ENCODE results near the gene ADGRF1. TPM values are rescaled to one million over a fixed set of nuclear protein-coding genes. Genes with fewer than 3 reads are reported as not detected.

ADGRF1 gene
- total and polyA plus RNA-seq, 2 donors (not counting 1 experiment from before 2014, with no cell fraction given), result not detected

DNA sequence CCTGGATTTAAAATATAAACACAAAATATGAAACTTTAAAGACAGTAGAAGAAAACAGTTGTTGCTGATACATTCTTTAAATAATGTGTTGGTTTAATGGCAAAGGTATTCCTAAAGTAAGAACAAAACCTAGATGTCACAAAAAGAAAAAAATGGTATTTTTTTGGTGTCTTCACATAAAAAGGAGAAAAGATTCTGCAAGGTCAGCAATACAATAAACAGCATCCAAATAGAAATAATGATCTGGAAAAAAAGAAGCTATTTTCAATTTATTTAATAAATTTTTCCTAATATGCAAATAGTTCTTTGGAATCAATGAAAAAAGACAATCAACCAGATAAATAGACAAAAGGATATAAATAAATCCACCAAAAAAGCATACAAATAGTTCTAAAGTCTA lies 6.5 kb upstream of the ADGRF1 start:
- H3K27ac ChIP-seq (ENCODE audit: insufficient read depth, low read length), result no peak overlapping the region
- DNase-seq (ENCODE audit: low read depth in 2 of 2), result no peak
- no peaks in the 10 kb centered on the region for H4K20me1 ChIP-seq (ENCODE audit: control insufficient read depth, extremely low read depth, insufficient read depth, low read length)
- H3K4me3 ChIP-seq (replicated peaks in 1 of 4; ENCODE audit: control extremely low read depth in 1 of 4, insufficient read depth in 1 of 4, low read depth in 3 of 4, low read length in 4 of 4), result no peak overlapping the region
- H3K36me3 ChIP-seq (ENCODE audit: control insufficient read depth, insufficient read depth, low read length), result no peaks in the 10 kb centered on the region
- H3K9me3 ChIP-seq (ENCODE audit: control insufficient read depth, insufficient read depth, low read depth, low read length), result no peaks in the 10 kb centered on the region
- H3K79me2 ChIP-seq (ENCODE audit: control insufficient read depth, insufficient read depth, low read length), result no peaks in the 10 kb centered on the region
- no peaks in the 10 kb centered on the region for H3K27me3 ChIP-seq (ENCODE audit: control insufficient read depth, insufficient read depth, low read length)
- H3K4me2 ChIP-seq (ENCODE audit: extremely low read depth, insufficient read depth, low read length), result no peak overlapping the region
- H3K9ac ChIP-seq (ENCODE audit: insufficient read depth, low read length), result no peak overlapping the region
- H2AFZ ChIP-seq (ENCODE audit: low read length), result no peak overlapping the region
- TF ChIP-seq EZH2 (IDR thresholded peaks at IDR 0.05; ENCODE audit: low read length, missing control alignments), result no peak
- TF ChIP-seq, protein P1, sequence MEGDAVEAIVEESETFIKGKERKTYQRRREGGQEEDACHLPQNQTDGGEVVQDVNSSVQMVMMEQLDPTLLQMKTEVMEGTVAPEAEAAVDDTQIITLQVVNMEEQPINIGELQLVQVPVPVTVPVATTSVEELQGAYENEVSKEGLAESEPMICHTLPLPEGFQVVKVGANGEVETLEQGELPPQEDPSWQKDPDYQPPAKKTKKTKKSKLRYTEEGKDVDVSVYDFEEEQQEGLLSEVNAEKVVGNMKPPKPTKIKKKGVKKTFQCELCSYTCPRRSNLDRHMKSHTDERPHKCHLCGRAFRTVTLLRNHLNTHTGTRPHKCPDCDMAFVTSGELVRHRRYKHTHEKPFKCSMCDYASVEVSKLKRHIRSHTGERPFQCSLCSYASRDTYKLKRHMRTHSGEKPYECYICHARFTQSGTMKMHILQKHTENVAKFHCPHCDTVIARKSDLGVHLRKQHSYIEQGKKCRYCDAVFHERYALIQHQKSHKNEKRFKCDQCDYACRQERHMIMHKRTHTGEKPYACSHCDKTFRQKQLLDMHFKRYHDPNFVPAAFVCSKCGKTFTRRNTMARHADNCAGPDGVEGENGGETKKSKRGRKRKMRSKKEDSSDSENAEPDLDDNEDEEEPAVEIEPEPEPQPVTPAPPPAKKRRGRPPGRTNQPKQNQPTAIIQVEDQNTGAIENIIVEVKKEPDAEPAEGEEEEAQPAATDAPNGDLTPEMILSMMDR (conservative IDR thresholded peaks at IDR 0.05 in 1 of 2, IDR thresholded peaks at IDR 0.05 in 1 of 2; ENCODE audit: low read depth in 1 of 2, low read length in 2 of 2), result no peak
- H3K4me1 ChIP-seq (ENCODE audit: control insufficient read depth, extremely low read depth, insufficient read depth, low read length), result no peaks in the 10 kb centered on the region

DNA sequence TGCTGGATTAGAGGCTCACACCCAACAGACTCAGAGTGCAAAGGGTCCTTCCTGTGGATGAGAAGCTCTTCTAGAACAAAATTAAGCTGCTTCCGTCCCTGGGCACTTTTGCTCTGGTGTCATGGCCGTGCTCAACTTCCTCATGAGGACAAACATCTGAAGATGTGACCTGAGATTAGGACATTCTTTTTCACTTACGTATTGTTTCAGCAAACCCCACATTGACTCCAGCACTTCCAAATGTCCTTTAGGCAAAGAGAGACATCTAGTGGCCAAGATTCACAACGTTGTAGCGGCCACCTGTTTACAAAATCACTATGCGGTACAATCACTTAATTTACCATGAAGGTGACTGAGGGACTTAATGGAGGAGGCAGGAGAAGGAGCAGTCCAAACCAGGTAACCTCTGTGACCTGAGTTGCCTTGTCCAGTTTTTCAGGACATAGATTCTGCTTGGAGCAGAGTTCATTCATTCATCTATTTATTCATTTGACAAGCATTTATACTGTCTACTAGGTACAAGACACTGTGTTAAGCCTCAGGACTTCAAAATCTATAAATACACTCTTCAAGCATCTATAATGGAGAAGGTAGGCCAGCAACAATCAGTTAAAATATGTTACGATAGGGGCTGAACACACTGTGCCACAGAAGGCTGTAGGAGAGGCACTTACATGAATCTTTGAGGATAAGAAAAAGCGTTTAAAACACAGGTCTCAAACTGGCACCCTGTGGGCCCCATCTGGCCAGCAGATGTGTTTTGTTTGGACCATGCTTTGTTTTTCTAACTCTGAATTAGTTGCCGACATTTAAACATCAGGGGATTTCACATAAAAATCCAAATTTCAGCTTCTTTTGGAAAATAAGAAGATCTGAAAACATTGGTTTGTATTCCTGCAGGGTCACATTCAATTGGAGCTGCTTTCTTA lies 5.6 kb upstream of the ADGRF1 start:
- Histone ChIP-seq H3K9me3 (ENCODE audit: control insufficient read depth, insufficient read depth, low read depth, low read length) (no peaks in the 10 kb centered on the region), H3K4me3 (replicated peaks in 1 of 4; ENCODE audit: control extremely low read depth in 1 of 4, insufficient read depth in 1 of 4, low read depth in 3 of 4, low read length in 4 of 4) (no peak overlapping the region), H3K4me1 (ENCODE audit: control insufficient read depth, extremely low read depth, insufficient read depth, low read length) (no peaks in the 10 kb centered on the region), H3K4me2 (ENCODE audit: extremely low read depth, insufficient read depth, low read length) (peak overlapping the region; percentile 46), H3K9ac (ENCODE audit: insufficient read depth, low read length) (no peak overlapping the region), H3K36me3 (ENCODE audit: control insufficient read depth, insufficient read depth, low read length) (no peaks in the 10 kb centered on the region), H3K27ac (ENCODE audit: insufficient read depth, low read length) (no peak overlapping the region), H4K20me1 (ENCODE audit: control insufficient read depth, extremely low read depth, insufficient read depth, low read length) (no peaks in the 10 kb centered on the region), H3K27me3 (ENCODE audit: control insufficient read depth, insufficient read depth, low read length) (no peaks in the 10 kb centered on the region), H2AFZ (ENCODE audit: low read length) (no peak overlapping the region), H3K79me2 (ENCODE audit: control insufficient read depth, insufficient read depth, low read length) (no peaks in the 10 kb centered on the region)
- DNase-seq (ENCODE audit: low read depth in 2 of 2), result peak; percentile 79 to 89
- TF ChIP-seq, protein P1 (conservative IDR thresholded peaks at IDR 0.05 in 1 of 2, IDR thresholded peaks at IDR 0.05 in 1 of 2; ENCODE audit: low read depth in 1 of 2, low read length in 2 of 2), result peak; percentile 81
- no peak for TF ChIP-seq EZH2 (IDR thresholded peaks at IDR 0.05; ENCODE audit: low read length, missing control alignments)

DNA sequence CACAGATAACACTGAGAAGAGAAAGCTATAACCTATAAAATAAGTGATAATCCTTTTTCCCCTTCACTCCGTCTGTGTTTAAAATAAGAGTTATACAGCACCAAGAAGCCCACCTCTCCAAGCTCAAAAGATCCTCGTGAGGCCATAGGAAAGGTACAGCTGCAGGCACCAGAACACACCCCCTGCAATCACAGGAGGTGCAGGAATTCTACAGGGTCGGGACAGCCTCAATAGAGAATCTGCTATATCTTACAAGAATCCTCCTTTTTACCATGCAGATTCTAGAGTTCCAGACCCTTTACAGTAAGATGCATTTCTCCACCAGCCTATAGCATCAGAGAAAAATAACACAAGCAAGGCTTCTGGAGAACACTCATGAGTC lies 5.0 kb upstream of the ADGRF1 start:
- Histone ChIP-seq H3K27ac (ENCODE audit: insufficient read depth, low read length) (no peak overlapping the region), H3K9me3 (ENCODE audit: control insufficient read depth, insufficient read depth, low read depth, low read length) (no peaks in the 10 kb centered on the region), H2AFZ (ENCODE audit: low read length) (no peak overlapping the region), H4K20me1 (ENCODE audit: control insufficient read depth, extremely low read depth, insufficient read depth, low read length) (no peaks in the 10 kb centered on the region), H3K9ac (ENCODE audit: insufficient read depth, low read length) (no peak overlapping the region), H3K36me3 (ENCODE audit: control insufficient read depth, insufficient read depth, low read length) (no peaks in the 10 kb centered on the region), H3K4me3 (replicated peaks in 1 of 4; ENCODE audit: control extremely low read depth in 1 of 4, insufficient read depth in 1 of 4, low read depth in 3 of 4, low read length in 4 of 4) (no peak overlapping the region), H3K27me3 (ENCODE audit: control insufficient read depth, insufficient read depth, low read length) (no peaks in the 10 kb centered on the region), H3K4me1 (ENCODE audit: control insufficient read depth, extremely low read depth, insufficient read depth, low read length) (no peaks in the 10 kb centered on the region), H3K79me2 (ENCODE audit: control insufficient read depth, insufficient read depth, low read length) (no peaks in the 10 kb centered on the region), H3K4me2 (ENCODE audit: extremely low read depth, insufficient read depth, low read length) (peak overlapping the region; percentile 46)
- no peak for TF ChIP-seq EZH2 (IDR thresholded peaks at IDR 0.05; ENCODE audit: low read length, missing control alignments)
- TF ChIP-seq, protein P1 (conservative IDR thresholded peaks at IDR 0.05 in 1 of 2, IDR thresholded peaks at IDR 0.05 in 1 of 2; ENCODE audit: low read depth in 1 of 2, low read length in 2 of 2), result no peak
- no peak for DNase-seq (ENCODE audit: low read depth in 2 of 2)
